Body of pancreas (tissue), 4 donors: ENCODE data around the gene SYNE3. TPM values are rescaled to one million over a fixed set of nuclear protein-coding genes. Genes with fewer than 3 reads are reported as not detected.

Experiments
- ATAC-seq: fragments of 150-250 bp; one replicate; pipeline ENCODE4 v1.9.1; 2016
- DNase-seq, 4 donors: peaks; one replicate each; pipeline ENCODE4 v3.0.0-alpha.2; 2019
- H3K27ac ChIP-seq, 4 donors: fragments of 200-600 bp; sonication (generic); 1 replicate in 3 of 4; 2 replicates in 1 of 4; pipeline versions ENCODE4 v1.5.1 to v1.6.1; 2016 to 2019; ENCODE audit warnings: mild to moderate bottlenecking in 1 of 4, mixed read lengths in 1 of 4, moderate library complexity in 1 of 4
- H3K27me3 ChIP-seq, 2 donors: fragments of 200-600 bp; sonication (generic); one replicate each; pipeline ENCODE4 v1.6.0; 2016; ENCODE audit warnings: mild to moderate bottlenecking in 1 of 2
- H3K36me3 ChIP-seq, 2 donors: fragments of 200-600 bp; sonication (generic); replicated peaks in 1 of 2; 2 replicates each; pipeline ENCODE4 v1.5.1; 2016; ENCODE audit warnings: low read depth in 2 of 2; ENCODE audit not compliant: insufficient read depth in 1 of 2
- H3K4me1 ChIP-seq: fragments of 200-600 bp; sonication (generic); one replicate; pipeline ENCODE4 v1.6.0; 2016
- H3K4me3 ChIP-seq, 2 donors: fragments of 200-600 bp; sonication (generic); 1 replicate in 1 of 2; 2 replicates in 1 of 2; pipeline ENCODE4 v1.5.1; 2016 to 2019
- H3K9me3 ChIP-seq, 3 donors: fragments of 200-600 bp; sonication (generic); 1 replicate in 2 of 3; 2 replicates in 1 of 3; pipeline ENCODE4 v1.5.1; 2016
- POLR2A ChIP-seq, 3 donors: fragments of 450-650 bp; IDR thresholded peaks; one replicate each; pipeline ENCODE4 v1.6.1; 2016; ENCODE audit warnings: antibody characterized with exemption in 3 of 3, mild to moderate bottlenecking in 2 of 3
- WGBS, 2 donors: methylation state at CpG; one replicate each; pipeline ENCODE4 v1.1.5; 2017; 5-methylcytosine and 5-hydroxymethylcytosine counted together
- intact Hi-C: fragments of 100-400 bp; cut with DNase I; formaldehyde crosslinking; loops from one replicate; pipeline ENCODE4 v1.15.1; 2023
- total RNA-seq, 2 donors: library from RNA; depleted of rRNA; stranded (reverse); fragments of >200 nt; gene quantifications; one replicate each; pipeline ENCODE4 v1.1.0, GENCODE V29; 2016
- TF ChIP-seq, protein P1 (sequence below), 7 experiments: fragments of 450-650 bp in 4 of 7; fragments of 200-600 bp in 3 of 7; sonication (generic) in 3 of 7; IDR thresholded peaks; one replicate each; pipeline ENCODE4 v1.5.1; 2016 to 2019; ENCODE audit warnings: antibody characterized with exemption in 7 of 7

SYNE3 gene
- total RNA-seq, 2 donors from 2014 or later = 7.0 to 7.3 TPM

DNA sequence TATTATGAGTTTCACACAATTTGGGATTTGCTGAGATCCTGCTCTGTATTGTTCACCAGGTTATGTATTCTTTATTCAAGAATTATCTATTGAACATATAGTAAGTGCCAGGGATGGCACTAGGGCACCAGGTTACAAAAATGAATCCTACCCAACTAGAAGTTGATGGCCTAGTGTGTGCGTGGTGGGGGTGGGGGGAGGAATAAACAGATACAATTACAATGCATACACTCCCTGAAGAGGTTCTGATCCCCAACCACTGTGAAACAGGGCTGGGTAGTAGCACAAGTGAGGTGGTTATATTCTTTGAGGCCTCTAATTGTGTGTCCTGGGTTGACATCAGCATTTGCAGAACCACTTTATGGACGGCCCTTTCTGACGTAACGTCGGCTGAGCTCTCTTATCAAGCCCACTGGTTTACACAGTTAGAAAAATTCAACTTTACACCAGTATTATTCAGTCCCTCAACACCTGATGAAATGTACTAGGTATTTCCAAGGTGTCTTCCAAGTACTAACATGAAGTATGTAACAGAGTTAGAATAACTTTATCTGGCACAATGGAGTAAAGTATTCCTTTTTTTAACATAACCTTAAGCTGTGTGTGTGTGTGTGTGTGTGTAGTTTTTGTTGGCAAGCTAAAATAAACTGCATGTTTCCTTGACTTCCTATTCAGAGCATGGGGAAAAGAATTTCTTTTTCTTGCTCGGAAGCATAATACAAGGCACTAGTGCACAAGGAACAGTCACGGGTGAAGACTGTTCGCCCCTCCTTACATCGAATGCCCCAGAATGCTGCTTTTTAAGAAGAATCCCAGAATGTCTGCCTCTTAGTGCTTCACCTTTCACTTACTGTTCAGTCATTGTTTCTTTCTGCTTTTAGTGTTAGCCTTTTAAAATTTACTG is 10.3 kb upstream of the SYNE3 start:
- H3K9me3 ChIP-seq = no peaks in the 10 kb centered on the region
- whole genome bisulfite sequencing, 2 donors = 45 to 49% methylated on average over 9 of the region's 9 CpGs
- peaks cover 40% of the 10 kb centered on the region for H3K4me1 ChIP-seq
- H3K27me3 ChIP-seq = no peaks in the 10 kb centered on the region
- no peak for DNase-seq
- intact Hi-C loops = loop anchor here (5.0 kb wide), 1 partner anchor 84 kb away; no protein-coding TSS in a partner anchor
- TF ChIP-seq, protein P1, sequence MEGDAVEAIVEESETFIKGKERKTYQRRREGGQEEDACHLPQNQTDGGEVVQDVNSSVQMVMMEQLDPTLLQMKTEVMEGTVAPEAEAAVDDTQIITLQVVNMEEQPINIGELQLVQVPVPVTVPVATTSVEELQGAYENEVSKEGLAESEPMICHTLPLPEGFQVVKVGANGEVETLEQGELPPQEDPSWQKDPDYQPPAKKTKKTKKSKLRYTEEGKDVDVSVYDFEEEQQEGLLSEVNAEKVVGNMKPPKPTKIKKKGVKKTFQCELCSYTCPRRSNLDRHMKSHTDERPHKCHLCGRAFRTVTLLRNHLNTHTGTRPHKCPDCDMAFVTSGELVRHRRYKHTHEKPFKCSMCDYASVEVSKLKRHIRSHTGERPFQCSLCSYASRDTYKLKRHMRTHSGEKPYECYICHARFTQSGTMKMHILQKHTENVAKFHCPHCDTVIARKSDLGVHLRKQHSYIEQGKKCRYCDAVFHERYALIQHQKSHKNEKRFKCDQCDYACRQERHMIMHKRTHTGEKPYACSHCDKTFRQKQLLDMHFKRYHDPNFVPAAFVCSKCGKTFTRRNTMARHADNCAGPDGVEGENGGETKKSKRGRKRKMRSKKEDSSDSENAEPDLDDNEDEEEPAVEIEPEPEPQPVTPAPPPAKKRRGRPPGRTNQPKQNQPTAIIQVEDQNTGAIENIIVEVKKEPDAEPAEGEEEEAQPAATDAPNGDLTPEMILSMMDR (IDR thresholded peaks at IDR 0.05) = no peak
- no peak for TF ChIP-seq POLR2A (IDR thresholded peaks at IDR 0.05)
- no peak overlapping the region for H3K4me3 ChIP-seq
- no peak for ATAC-seq
- H3K27ac ChIP-seq = no peak overlapping the region
- no peaks in the 10 kb centered on the region for H3K36me3 ChIP-seq

DNA sequence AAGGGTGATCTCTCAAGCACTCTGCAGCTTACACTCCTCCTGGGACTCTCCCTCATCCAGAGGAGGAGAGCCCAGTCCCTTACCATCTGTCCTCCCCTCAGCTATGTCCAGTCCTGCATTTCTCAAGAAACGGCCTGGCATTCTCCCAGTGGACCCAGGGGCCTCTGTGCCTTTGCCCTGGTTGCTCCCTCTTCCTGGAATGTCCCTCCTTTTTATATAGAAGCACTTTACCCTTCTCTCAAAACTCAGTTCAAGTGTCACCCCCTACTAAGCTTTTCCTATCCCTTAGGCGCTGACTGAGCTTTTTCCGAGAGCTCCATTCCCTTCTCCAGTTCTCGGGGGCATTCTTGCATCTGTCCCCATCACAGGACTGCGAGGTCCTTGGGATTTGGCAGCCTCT is 9.5 kb upstream of the SYNE3 start:
- H3K27me3 ChIP-seq = no peaks in the 10 kb centered on the region
- H3K4me3 ChIP-seq = no peak overlapping the region
- peaks cover 32% of the 10 kb centered on the region for H3K4me1 ChIP-seq
- H3K27ac ChIP-seq = no peak overlapping the region
- intact Hi-C loops = loop anchor here (5.0 kb wide), 1 partner anchor 84 kb away; no protein-coding TSS in a partner anchor
- DNase-seq (no peak), ATAC-seq (no peak)
- 75 to 80% methylated on average over 5 of the region's 5 CpGs for WGBS, 2 donors
- H3K36me3 ChIP-seq = no peaks in the 10 kb centered on the region
- H3K9me3 ChIP-seq = no peaks in the 10 kb centered on the region
- TF ChIP-seq, protein P1 (IDR thresholded peaks at IDR 0.05) = no peak

DNA sequence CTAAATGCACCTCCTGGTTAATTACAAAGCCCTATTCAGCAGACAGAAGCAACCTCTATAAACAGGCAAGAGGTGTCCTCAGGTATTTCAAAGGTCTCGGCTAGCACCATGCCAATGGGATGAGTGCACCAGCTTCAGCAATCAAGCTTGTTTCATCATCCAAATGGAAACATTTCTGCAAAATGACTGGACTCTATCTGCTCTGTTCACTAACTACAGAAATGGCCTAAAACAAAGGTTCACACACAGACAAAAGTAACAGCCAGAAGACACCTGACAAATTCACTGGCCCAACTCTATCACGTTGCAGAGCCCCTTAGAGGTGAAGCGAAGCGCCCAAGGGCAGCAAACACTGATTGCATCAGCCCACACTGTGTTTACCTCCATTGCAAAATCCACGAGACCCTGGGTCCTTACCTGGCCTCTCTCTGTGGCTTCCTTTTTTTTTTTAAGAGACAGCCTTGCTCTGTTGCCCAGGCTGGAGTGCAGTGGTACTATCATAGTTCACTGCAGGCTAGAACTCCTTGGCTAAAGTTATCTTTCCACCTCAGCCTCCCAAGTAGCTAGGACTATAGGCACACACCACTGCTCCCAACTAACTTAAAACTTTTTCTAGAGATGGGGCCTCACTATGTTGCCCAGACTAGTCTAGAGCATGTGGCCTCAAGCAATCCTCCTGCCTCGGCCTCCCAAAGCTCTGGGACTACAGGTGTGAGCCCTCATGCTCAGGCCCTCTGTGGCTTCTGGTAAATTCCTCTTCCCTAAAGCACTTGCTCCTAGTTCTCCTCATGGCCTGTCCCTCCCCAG is 8.5 kb upstream of the SYNE3 start:
- Histone ChIP-seq H3K27ac (no peak overlapping the region), H3K27me3 (no peaks in the 10 kb centered on the region), H3K36me3 (no peaks in the 10 kb centered on the region), H3K9me3 (no peaks in the 10 kb centered on the region), H3K4me3 (no peak overlapping the region), H3K4me1 (peaks cover 28% of the 10 kb centered on the region)
- 60 to 65% methylated on average over 6 of the region's 6 CpGs for WGBS, 2 donors
- ATAC-seq (no peak), DNase-seq (no peak)
- intact Hi-C loops = loop anchor here (5.0 kb wide), 1 partner anchor 83 kb away; no protein-coding TSS in a partner anchor
- TF ChIP-seq, protein P1 (IDR thresholded peaks at IDR 0.05) = no peak
- TF ChIP-seq POLR2A (IDR thresholded peaks at IDR 0.05) = no peak

DNA sequence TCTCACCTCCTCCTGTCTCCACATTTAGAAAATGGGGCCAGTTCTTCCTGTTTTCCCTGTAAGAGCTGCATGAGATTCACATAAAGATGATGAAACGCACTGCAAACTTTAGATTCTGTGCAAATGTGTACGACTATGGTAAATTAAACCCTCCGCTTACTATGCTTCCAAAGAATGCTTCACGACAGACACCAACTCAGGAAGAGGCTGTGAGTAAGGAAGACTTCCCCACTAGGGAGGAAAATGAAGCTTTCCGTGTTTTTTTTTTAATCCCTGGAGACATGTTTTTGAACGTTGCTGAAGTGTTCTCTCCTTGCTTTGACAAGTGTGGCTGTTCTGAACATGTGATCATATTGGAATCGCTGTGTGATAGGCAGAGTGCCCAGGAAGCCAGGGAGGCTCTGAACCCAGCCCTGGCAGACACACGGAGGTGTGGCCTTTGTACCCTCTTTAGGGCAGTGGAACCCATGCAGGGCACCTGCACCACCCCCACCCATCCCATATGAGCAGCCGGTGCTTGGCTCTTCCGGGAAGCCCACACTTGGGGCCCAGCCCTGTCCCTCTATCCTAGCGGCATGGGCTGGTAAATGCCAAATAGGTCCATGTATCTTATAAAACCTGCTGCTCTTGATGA is 7.5 kb upstream of the SYNE3 start:
- Histone ChIP-seq H3K27ac (peak overlapping the region; percentile 10 to 56 (median 40)), H3K27me3 (no peaks in the 10 kb centered on the region), H3K4me3 (no peak overlapping the region), H3K9me3 (no peaks in the 10 kb centered on the region), H3K36me3 (no peaks in the 10 kb centered on the region), H3K4me1 (peaks cover 28% of the 10 kb centered on the region)
- 21 to 25% methylated on average over 10 to 11 of the region's 11 CpGs for WGBS, 2 donors
- ATAC-seq (peak; percentile 49), DNase-seq (peak in 2 of 4 donors; percentile 49 to 55)
- TF ChIP-seq, protein P1 (IDR thresholded peaks at IDR 0.05) = peak in 3 of 7 experiments; percentile 7 to 42 (median 29)
- TF ChIP-seq POLR2A (IDR thresholded peaks at IDR 0.05) = no peak
- intact Hi-C loops = no loop called here
